HL-60/S4 treated with retinoic acid at 250 ng/mL for 4 days and 3 days (cell line): ENCODE measurements around the gene EXOC3L4.
"Not testable (repeated sequence)": the region's sequence is repeated elsewhere in the genome, so short reads cannot be mapped to it uniquely, and the experiment has no call there.

Experiments used
- in situ Hi-C: fragments of 300-500 bp; cut with MboI; formaldehyde crosslinking; loops from 2 replicates; pipeline ENCODE4 v1.7.0; 2022; ENCODE audit warnings: low sequenced_read_pairs

EXOC3L4 gene

GRCh38 chr14:103142026-103142425 is 47.5 kb downstream of the EXOC3L4 start:
- in situ Hi-C loops = no loop called here

- in situ Hi-C loops = no loop called here
Measured at GRCh38 chr14:103142721-103143302, 48.3 kb downstream of the EXOC3L4 start.

GRCh38 chr14:103143506-103143905 is 49.0 kb downstream of the EXOC3L4 start:
- in situ Hi-C loops = no loop called here

GRCh38 chr14:103144085-103144484 is 49.6 kb downstream of the EXOC3L4 start:
- in situ Hi-C loops = no loop called here

GRCh38 chr14:103146141-103146709 is 51.7 kb downstream of the EXOC3L4 start:
- in situ Hi-C loops = no loop called here

- in situ Hi-C loops = no loop called here
Measured at GRCh38 chr14:103149351-103150237, 55.1 kb downstream of the EXOC3L4 start.

GRCh38 chr14:103151270-103151945 is 56.9 kb downstream of the EXOC3L4 start:
- in situ Hi-C loops = no loop called here

- in situ Hi-C loops = no loop called here
Measured at GRCh38 chr14:103155010-103155409, 60.5 kb downstream of the EXOC3L4 start.

- in situ Hi-C loops = not testable (repeated sequence)
Measured at GRCh38 chr14:103155416-103155815, 60.9 kb downstream of the EXOC3L4 start.

GRCh38 chr14:103155826-103156394 is 61.4 kb downstream of the EXOC3L4 start:
- in situ Hi-C loops = no loop called here

GRCh38 chr14:103156651-103157378 is 62.3 kb downstream of the EXOC3L4 start:
- in situ Hi-C loops = no loop called here

GRCh38 chr14:103157969-103158368 is 63.4 kb downstream of the EXOC3L4 start:
- in situ Hi-C loops = no loop called here

- in situ Hi-C loops = no loop called here
Measured at GRCh38 chr14:103158688-103159087, 64.2 kb downstream of the EXOC3L4 start.
